Smooth muscle cell (in vitro differentiated cells): ENCODE results near the gene NNAT. TPM values are rescaled to one million over a fixed set of nuclear protein-coding genes. Genes with fewer than 3 reads are reported as not detected.

Source experiments
- DNase-seq: peaks from one replicate; lab custom pipeline; 2025; ENCODE audit not compliant: unreplicated experiment; lab: John Stamatoyannopoulos, UW
- H2AFZ ChIP-seq: fragments of 200-600 bp; sonication (generic); 2 replicates; pipeline ENCODE4 v1.6.0; 2016; ENCODE audit warnings: antibody characterized with exemption, low read depth, mild to moderate bottlenecking
- H3F3A ChIP-seq: fragments of 200-600 bp; sonication (generic); 2 replicates; pipeline ENCODE4 v1.6.0; 2017; ENCODE audit warnings: antibody characterized with exemption, low read depth
- H3K27ac ChIP-seq: fragments of 200-600 bp; sonication (generic); 2 replicates; pipeline ENCODE4 v1.5.1; 2016; ENCODE audit warnings: low read depth, mild to moderate bottlenecking
- H3K27me3 ChIP-seq: fragments of 200-600 bp; sonication (generic); 2 replicates; pipeline ENCODE4 v1.6.1; 2016; ENCODE audit warnings: low read depth, mild to moderate bottlenecking
- H3K36me3 ChIP-seq: fragments of 200-600 bp; sonication (generic); 2 replicates; pipeline ENCODE4 v1.5.1; 2016; ENCODE audit warnings: low read depth
- H3K4me1 ChIP-seq: fragments of 200-600 bp; sonication (generic); 2 replicates; pipeline ENCODE4 v1.5.1; 2016; ENCODE audit warnings: low read depth
- H3K4me2 ChIP-seq: fragments of 200-600 bp; sonication (generic); 2 replicates; pipeline ENCODE4 v1.6.0; 2016; ENCODE audit warnings: mild to moderate bottlenecking
- H3K4me3 ChIP-seq: fragments of 200-600 bp; sonication (generic); 2 replicates; pipeline ENCODE4 v1.5.1; 2016; ENCODE audit warnings: mild to moderate bottlenecking
- H3K79me2 ChIP-seq: fragments of 200-600 bp; sonication (generic); 2 replicates; pipeline ENCODE4 v1.6.0; 2016; ENCODE audit warnings: low read depth, mild to moderate bottlenecking
- H3K9ac ChIP-seq: fragments of 200-600 bp; sonication (generic); 2 replicates; pipeline ENCODE4 v1.6.0; 2016; ENCODE audit warnings: low read depth
- H3K9me3 ChIP-seq: fragments of 200-600 bp; sonication (generic); replicated peaks from 2 replicates; pipeline ENCODE4 v1.5.1; 2016; ENCODE audit warnings: low read depth
- H4K20me1 ChIP-seq: fragments of 200-600 bp; sonication (generic); 2 replicates; pipeline ENCODE4 v1.6.0; 2016; ENCODE audit warnings: low read depth
- CTCF ChIP-seq: fragments of 200-600 bp; sonication (generic); IDR thresholded peaks from 2 replicates; pipeline ENCODE4 v1.5.1; 2017; ENCODE audit warnings: borderline replicate concordance, mild to moderate bottlenecking, antibody characterized with exemption; ENCODE audit not compliant: insufficient read depth, poor library complexity, severe bottlenecking
- WGBS: methylation state at CpG from one replicate; pipeline ENCODE4 v1.1.7; 2016; ENCODE audit warnings: low lambda C conversion rate; 5-methylcytosine and 5-hydroxymethylcytosine counted together
- polyA plus RNA-seq: library from polyadenylated mRNA; unstranded; fragments of >200 nt; fragmentation: Nextera tagmentation; extraction: Ambion mirVana; gene quantifications from 2 replicates; pipeline ENCODE4 v1.2.1, GENCODE V29; 2016
- total RNA-seq: library from RNA; depleted of rRNA; stranded (reverse); fragments of >200 nt; gene quantifications from 2 replicates; pipeline ENCODE4 v1.2.3, GENCODE V29; 2014

The NNAT gene
- total and polyA plus RNA-seq, 2 experiments from 2014 or later = 0.35 TPM; not detected in 1

- DNase-seq = no peak
- H3K27ac ChIP-seq = no peak overlapping the region
- H3K4me1 ChIP-seq = no peaks in the 10 kb centered on the region
- H3K36me3 ChIP-seq = no peaks in the 10 kb centered on the region
- H3K27me3 ChIP-seq = no peaks in the 10 kb centered on the region
- peaks cover 11% of the 10 kb centered on the region for H4K20me1 ChIP-seq
- no peaks in the 10 kb centered on the region for H3K9me3 ChIP-seq
- no peak overlapping the region for H2AFZ ChIP-seq
- no peak overlapping the region for H3K9ac ChIP-seq
- no peaks in the 10 kb centered on the region for H3K79me2 ChIP-seq
- 92% methylated on average over 7 of the region's 7 CpGs for WGBS
- no peak overlapping the region for H3K4me2 ChIP-seq
- TF ChIP-seq CTCF = no peak
- no peaks in the 10 kb centered on the region for H3F3A ChIP-seq
- no peak overlapping the region for H3K4me3 ChIP-seq
Measured at GRCh38 chr20:37490663-37491350, 30.2 kb upstream of the NNAT start.

- DNase-seq = no peak
- H3K9me3 ChIP-seq = no peaks in the 10 kb centered on the region
- no peaks in the 10 kb centered on the region for H3K4me1 ChIP-seq
- no peaks in the 10 kb centered on the region for H3F3A ChIP-seq
- H4K20me1 ChIP-seq = peaks cover 23% of the 10 kb centered on the region
- no peak overlapping the region for H2AFZ ChIP-seq
- TF ChIP-seq CTCF = no peak
- no peak overlapping the region for H3K9ac ChIP-seq
- 94% methylated on average over 6 of the region's 6 CpGs for WGBS
- H3K36me3 ChIP-seq = no peaks in the 10 kb centered on the region
- H3K4me3 ChIP-seq = no peak overlapping the region
- no peaks in the 10 kb centered on the region for H3K79me2 ChIP-seq
- no peaks in the 10 kb centered on the region for H3K27me3 ChIP-seq
- H3K4me2 ChIP-seq = no peak overlapping the region
- H3K27ac ChIP-seq = no peak overlapping the region
Measured at GRCh38 chr20:37492096-37492625, 28.9 kb upstream of the NNAT start.

GRCh38 chr20:37492945-37493344, 28.1 kb upstream of the NNAT start:
- Histone ChIP-seq H3K27ac (no peak overlapping the region), H3K4me1 (no peaks in the 10 kb centered on the region), H3K4me3 (no peak overlapping the region), H4K20me1 (peaks cover 29% of the 10 kb centered on the region), H3K9ac (no peak overlapping the region), H3K9me3 (no peaks in the 10 kb centered on the region), H3K4me2 (no peak overlapping the region), H3K79me2 (no peaks in the 10 kb centered on the region), H3K36me3 (no peaks in the 10 kb centered on the region), H3F3A (no peaks in the 10 kb centered on the region), H2AFZ (no peak overlapping the region), H3K27me3 (no peaks in the 10 kb centered on the region)
- no peak for DNase-seq
- no peak for TF ChIP-seq CTCF
- 91% methylated on average over 2 of the region's 2 CpGs for WGBS

GRCh38 chr20:37494301-37494700, 26.7 kb upstream of the NNAT start:
- H3K36me3 ChIP-seq = no peaks in the 10 kb centered on the region
- peaks cover 38% of the 10 kb centered on the region for H4K20me1 ChIP-seq
- H3K27ac ChIP-seq = no peak overlapping the region
- no peaks in the 10 kb centered on the region for H3K9me3 ChIP-seq
- H3K9ac ChIP-seq = no peak overlapping the region
- no peak overlapping the region for H3K4me2 ChIP-seq
- H3F3A ChIP-seq = no peaks in the 10 kb centered on the region
- H3K4me3 ChIP-seq = no peak overlapping the region
- H3K79me2 ChIP-seq = no peaks in the 10 kb centered on the region
- H2AFZ ChIP-seq = no peak overlapping the region
- 94% methylated on average over 8 of the region's 8 CpGs for WGBS
- no peaks in the 10 kb centered on the region for H3K4me1 ChIP-seq
- no peak for TF ChIP-seq CTCF
- H3K27me3 ChIP-seq = no peaks in the 10 kb centered on the region
- DNase-seq = no peak
